Bladder microvascular endothelial cell (primary cell): Measurements from ENCODE around the gene SP5. TPM values are rescaled to one million over a fixed set of nuclear protein-coding genes. Genes with fewer than 3 reads are reported as not detected.

Experiments
- total RNA-seq: library from RNA; depleted of rRNA; stranded (reverse); fragments of >200 nt; gene quantifications from 2 replicates; pipeline ENCODE4 v1.2.3, GENCODE V29; 2014

The SP5 gene
- not detected in 2 replicates for total RNA-seq

GRCh38 chr2:170715062-170715931, at the start of gene SP5:
TSS of gene SP5 (plus strand) at chr2:170715337. CDS start at chr2:170715513, 176 bp downstream.

Other genes with a start within 250 kb of the SP5 start
- not detected in 2 replicates for gene ERICH2, start 55.0 kb downstream of the SP5 start, total RNA-seq
- gene GAD1, start 101.5 kb downstream of the SP5 start, total RNA-seq: 0.16 and 0.38 TPM in 2 replicates
- 16.8 and 25.4 TPM in 2 replicates for gene GORASP2, start 213.9 kb downstream of the SP5 start, total RNA-seq